ENCODE results near the gene TMEM63A. TPM values are rescaled to one million over a fixed set of nuclear protein-coding genes. Genes with fewer than 3 reads are reported as not detected.

TMEM63A gene
- total and polyA plus RNA-seq, 2 donors (not counting 3 experiments of a cell fraction or from before 2014, with no cell fraction given), result 28.7 to 41.4 TPM

GRCh38 chr1:225859151-225859550 lies 23.0 kb downstream of the TMEM63A start:
- FAIRE-seq, result no peak
- CTCF ChIA-PET, result interaction anchor here (1.0 to 2.2 kb wide), 3 partner anchors 52 to 385 kb away, joined by 4 to 6 read pairs (median 4); no protein-coding TSS in a partner anchor

More at GRCh38 chr1:225859151-225859550, 23.0 kb downstream of the TMEM63A start:
- Histone ChIP-seq H3K4me1 (ENCODE audit: control insufficient read depth, extremely low read depth, insufficient read depth, low read length) (no peaks in the 10 kb centered on the region), H4K20me1 (replicated peaks; ENCODE audit: control insufficient read depth, extremely low read depth, insufficient read depth, low read length) (no peaks in the 10 kb centered on the region), H2AFZ (ENCODE audit: low read depth, low read length) (no peak overlapping the region), H3K4me2 (ENCODE audit: insufficient read depth, low read length) (no peak overlapping the region), H3K79me2 (ENCODE audit: control insufficient read depth, insufficient read depth, low read length) (no peaks in the 10 kb centered on the region), H3K9me1 (replicated peaks; ENCODE audit: control insufficient read depth, extremely low read depth, insufficient read depth, low read length) (no peaks in the 10 kb centered on the region), H3K27me3 (ENCODE audit: control insufficient read depth in 2 of 2, insufficient read depth in 2 of 2, low read length in 2 of 2) (no peaks in the 10 kb centered on the region), H3K4me3 (replicated peaks in 1 of 3; ENCODE audit: insufficient read depth in 1 of 3, low read depth in 1 of 3, low read length in 3 of 3) (no peak overlapping the region), H3K9me3 (replicated peaks; ENCODE audit: control insufficient read depth, insufficient read depth, low read length) (no peaks in the 10 kb centered on the region), H3K9ac (replicated peaks; ENCODE audit: extremely low read depth, insufficient read depth, low read length) (no peak overlapping the region), H3K27ac (ENCODE audit: insufficient read depth, low read depth, low read length) (no peak overlapping the region), H3K36me3 (ENCODE audit: control insufficient read depth in 2 of 2, extremely low read depth in 1 of 2, insufficient read depth in 2 of 2, low read length in 2 of 2) (peaks cover 0 to 21% of the 10 kb centered on the region in 2 experiments)
- DNase-seq (ENCODE audit: low read depth, low spot score), result no peak
- TF ChIP-seq MYC (IDR thresholded peaks at IDR 0.05; ENCODE audit: low read depth, low read length) (no peak), JUN (IDR thresholded peaks at IDR 0.05; ENCODE audit: borderline replicate concordance, insufficient read depth, insufficient read length, low read depth) (no peak), CTCF (IDR thresholded peaks at IDR 0.05; ENCODE audit: extremely low read depth in 1 of 2, insufficient read depth in 1 of 2, low read depth in 1 of 2, low read length in 2 of 2) (no peak), POLR2A (IDR thresholded peaks at IDR 0.05; ENCODE audit: low read depth, low read length) (no peak), FOS (IDR thresholded peaks at IDR 0.05; ENCODE audit: borderline replicate concordance, insufficient read depth, low read length) (no peak), POLR2AphosphoS5 (IDR thresholded peaks at IDR 0.05; ENCODE audit: insufficient read depth, low read depth, low read length) (no peak), MAX (IDR thresholded peaks at IDR 0.05; ENCODE audit: insufficient read depth, insufficient read length) (no peak), GATA2 (IDR thresholded peaks at IDR 0.05; ENCODE audit: insufficient read depth, insufficient read length, low read depth, low read length) (no peak), EZH2 (IDR thresholded peaks at IDR 0.05; ENCODE audit: borderline replicate concordance, low read depth, low read length, severe bottlenecking) (no peak)
- dilution Hi-C loops (cut with MboI; ENCODE audit: extremely low pct_ligation_motif_present, low sequenced_read_pairs), result no loop called here
- intact Hi-C loops (cut with micrococcal nuclease), result no loop called here
- no TSS peak for BruUV-seq (replicated peaks)
- POLR2A ChIA-PET, result interaction anchor here (0.6 to 0.7 kb wide), 2 partner anchors 185 to 187 kb away, joined by 3 read pairs; no protein-coding TSS in a partner anchor

Data from endothelial cell of umbilical vein (primary cell).